KMS-11 (cell line): Measurements from ENCODE around the gene SRSF2.

Experiments
- H2AFZ ChIP-seq: fragments of 200-600 bp; sonication (generic); 2 replicates; pipeline ENCODE4 v1.6.1; 2016; ENCODE audit warnings: antibody characterized with exemption, mixed run types, low read depth
- H3K27ac ChIP-seq: fragments of 200-600 bp; sonication (generic); 2 replicates; pipeline ENCODE4 v1.6.1; 2016; ENCODE audit warnings: mild to moderate bottlenecking, mixed run types
- H3K27me3 ChIP-seq: fragments of 200-600 bp; sonication (generic); 2 replicates; pipeline ENCODE4 v1.6.1; 2017; ENCODE audit warnings: mild to moderate bottlenecking, low read depth, mixed run types, moderate library complexity; ENCODE audit not compliant: insufficient read depth
- H3K36me3 ChIP-seq: fragments of 200-600 bp; sonication (generic); 2 replicates; pipeline ENCODE4 v1.6.1; 2017; ENCODE audit warnings: mild to moderate bottlenecking, mixed run types; ENCODE audit not compliant: insufficient read depth
- H3K4me1 ChIP-seq: fragments of 200-600 bp; sonication (generic); 2 replicates; pipeline ENCODE4 v1.6.1; 2016; ENCODE audit warnings: mild to moderate bottlenecking, low read depth, mixed run types; ENCODE audit not compliant: poor library complexity, severe bottlenecking
- H3K4me2 ChIP-seq: fragments of 200-600 bp; sonication (generic); 2 replicates; pipeline ENCODE4 v1.7.0; 2016; ENCODE audit warnings: mild to moderate bottlenecking, mixed run types
- H3K4me3 ChIP-seq: fragments of 200-600 bp; sonication (generic); IDR thresholded peaks from 2 replicates; pipeline ENCODE4 v1.6.1; 2017; ENCODE audit warnings: low read depth, low read length, mixed read lengths; ENCODE audit not compliant: insufficient read depth
- H3K79me2 ChIP-seq: fragments of 200-600 bp; sonication (generic); 2 replicates; pipeline ENCODE4 v1.6.1; 2016; ENCODE audit warnings: low read depth, mixed run types; ENCODE audit not compliant: insufficient read depth
- H3K9ac ChIP-seq: fragments of 200-600 bp; sonication (generic); 2 replicates; pipeline ENCODE4 v1.6.1; 2016; ENCODE audit warnings: mild to moderate bottlenecking, mixed run types
- H4K20me1 ChIP-seq: fragments of 200-600 bp; sonication (generic); 2 replicates; pipeline ENCODE4 v1.6.1; 2016; ENCODE audit warnings: mild to moderate bottlenecking, mixed run types; ENCODE audit not compliant: insufficient read depth
- CTCF ChIP-seq: fragments of 200-600 bp; sonication (generic); conservative IDR thresholded peaks from 2 replicates; pipeline ENCODE4 v1.6.1; 2017; ENCODE audit warnings: low read depth, mild to moderate bottlenecking, antibody characterized with exemption, low read length, moderate library complexity, mixed read lengths

SRSF2 gene

DNA sequence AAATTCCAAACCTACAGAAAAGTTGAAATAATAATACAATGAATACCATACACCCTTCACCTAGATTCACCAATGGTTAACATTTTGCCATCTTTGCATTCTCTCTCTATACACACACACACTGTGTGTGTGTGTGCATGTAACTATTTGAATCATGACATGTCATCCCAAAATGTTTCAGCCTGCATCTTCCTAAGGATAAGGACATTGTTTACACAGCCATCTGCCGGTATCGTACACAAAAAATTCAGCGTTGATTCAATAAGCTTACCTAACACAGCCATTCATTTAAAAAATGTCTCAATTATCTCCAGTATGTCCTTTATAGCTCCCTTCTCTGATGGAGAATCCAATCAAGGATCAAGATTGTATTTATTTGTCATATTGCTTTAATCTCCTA, 30.3 kb downstream of the SRSF2 start:
- H3K9ac ChIP-seq, result no peak overlapping the region
- no peak overlapping the region for H3K27ac ChIP-seq
- no peak overlapping the region for H3K4me3 ChIP-seq
- H3K36me3 ChIP-seq, result no peaks in the 10 kb centered on the region
- peaks cover 4% of the 10 kb centered on the region; the same call in 1 of the 2 replicates for H3K27me3 ChIP-seq
- no peaks in the 10 kb centered on the region for H4K20me1 ChIP-seq
- no peaks in the 10 kb centered on the region for H3K4me1 ChIP-seq
- no peak overlapping the region for H2AFZ ChIP-seq
- no peaks in the 10 kb centered on the region for H3K79me2 ChIP-seq
- H3K4me2 ChIP-seq, result no peak overlapping the region
- no peak for TF ChIP-seq CTCF

DNA sequence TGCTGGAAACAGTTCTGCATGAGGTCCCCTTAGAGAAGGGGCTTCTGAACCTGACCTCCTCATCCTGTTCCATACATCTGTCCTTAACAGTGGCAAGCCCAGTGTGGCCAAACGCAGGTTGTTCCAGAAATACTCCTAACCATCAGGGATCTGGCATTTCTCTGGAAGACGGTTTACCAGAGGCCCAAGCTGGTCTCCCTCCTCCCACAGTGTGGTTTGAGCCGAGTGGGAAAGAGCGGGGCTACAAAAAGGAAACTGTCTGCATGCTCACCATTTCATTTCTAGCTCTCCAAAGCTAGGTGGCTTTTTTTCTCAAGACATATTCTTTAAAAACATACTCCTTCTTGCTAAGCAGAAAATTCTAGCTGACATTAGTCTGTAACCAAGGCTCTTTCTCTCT, 32.3 kb downstream of the SRSF2 start:
- Histone ChIP-seq H3K27ac (no peak overlapping the region), H3K4me2 (no peak overlapping the region), H3K36me3 (no peaks in the 10 kb centered on the region), H3K4me1 (no peaks in the 10 kb centered on the region), H2AFZ (no peak overlapping the region), H3K4me3 (no peak overlapping the region), H3K27me3 (no peaks in the 10 kb centered on the region), H3K79me2 (no peaks in the 10 kb centered on the region), H4K20me1 (no peaks in the 10 kb centered on the region), H3K9ac (no peak overlapping the region)
- TF ChIP-seq CTCF, result no peak

- H2AFZ ChIP-seq, result no peak overlapping the region
- no peak overlapping the region for H3K4me3 ChIP-seq
- H3K79me2 ChIP-seq, result no peaks in the 10 kb centered on the region
- no peak overlapping the region for H3K27ac ChIP-seq
- H3K9ac ChIP-seq, result no peak overlapping the region
- H3K4me2 ChIP-seq, result no peak overlapping the region
- TF ChIP-seq CTCF, result no peak
- H3K4me1 ChIP-seq, result no peaks in the 10 kb centered on the region
- no peaks in the 10 kb centered on the region for H3K27me3 ChIP-seq
- no peaks in the 10 kb centered on the region for H4K20me1 ChIP-seq
- no peaks in the 10 kb centered on the region for H3K36me3 ChIP-seq
Measured at GRCh38 chr17:76702941-76703637, 34.0 kb downstream of the SRSF2 start.

- Histone ChIP-seq H3K9ac (no peak overlapping the region), H3K4me1 (no peaks in the 10 kb centered on the region), H3K27ac (no peak overlapping the region), H4K20me1 (no peaks in the 10 kb centered on the region), H3K27me3 (no peaks in the 10 kb centered on the region), H3K36me3 (no peaks in the 10 kb centered on the region), H3K79me2 (no peaks in the 10 kb centered on the region), H3K4me2 (no peak overlapping the region), H3K4me3 (no peak overlapping the region), H2AFZ (no peak overlapping the region)
- no peak for TF ChIP-seq CTCF
Measured at GRCh38 chr17:76702076-76702475, 35.1 kb downstream of the SRSF2 start.
